Sciatic nerve (tissue), 2 donors: Measurements from ENCODE around the gene ENTREP1. TPM values are rescaled to one million over a fixed set of nuclear protein-coding genes. Genes with fewer than 3 reads are reported as not detected.

ENCODE experiments used
- ATAC-seq: fragments of 200-7000 bp; cut with Tn5 transposase; one replicate; pipeline ENCODE4 v1.9.1; 2020; ENCODE audit warnings: mild to moderate bottlenecking, moderate library complexity
- DNase-seq: peaks from one replicate; pipeline ENCODE4 v3.0.0-alpha.2; 2020; ENCODE audit warnings: low spot score
- intact Hi-C: fragments of 100-400 bp; cut with DNase I; formaldehyde crosslinking; loops from one replicate; pipeline ENCODE4 v1.14.2; 2022
- total RNA-seq: library from RNA; stranded (reverse); fragmentation: NEBNext Ultra II Directional; extraction: Animal tissue kit (Norgen Biotek cat#: 25700); gene quantifications from one replicate; pipeline ENCODE4 v1.2.1, GENCODE V29; 2021
- donor health status: DM: no; HTN: no; CAD: no.
- donor health status: DM: no; HTN: no; CAD: no.

ENTREP1 gene
- total RNA-seq, 1 donor from 2014 or later, result 2.9 TPM

GRCh38 chr9:69317894-69318293 lies 7.1 kb upstream of the ENTREP1 start:
- intact Hi-C loops, result no loop called here
- DNase-seq (no peak), ATAC-seq (no peak)

DNA sequence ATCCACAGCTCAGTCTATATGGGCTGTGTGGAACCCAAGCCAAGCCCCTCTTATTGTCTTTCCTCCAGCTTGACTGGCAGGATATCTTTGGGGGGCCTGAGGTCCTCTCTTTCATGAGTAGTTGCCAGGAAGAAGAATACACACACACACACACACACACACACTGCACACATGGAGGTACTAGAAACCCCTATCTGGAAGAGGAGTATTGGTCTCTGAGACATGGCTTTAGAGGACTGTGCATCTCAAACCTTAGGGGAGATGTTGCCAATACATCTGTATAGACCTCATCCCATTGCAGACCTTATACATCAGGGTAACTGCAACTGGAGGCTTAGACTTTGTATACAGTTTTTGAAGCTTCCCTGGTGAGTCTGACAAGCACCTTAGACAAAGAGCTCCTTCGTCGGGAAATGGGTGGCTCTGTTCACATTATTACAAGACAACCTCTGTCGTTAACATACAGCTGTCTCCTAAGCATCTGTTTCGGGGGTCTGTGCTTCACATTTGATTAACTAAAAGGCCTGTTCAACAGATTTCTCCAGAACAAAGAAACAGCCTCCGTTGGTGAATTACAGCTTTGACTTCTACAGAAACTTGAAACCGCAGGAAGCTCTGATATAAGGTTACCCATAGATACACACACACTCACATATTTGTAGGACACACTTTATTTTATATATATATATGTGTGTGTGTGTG lies 5.5 kb upstream of the ENTREP1 start:
- intact Hi-C loops, result loop anchor here (10.0 kb wide), 1 partner anchor 75 kb away; no protein-coding TSS in a partner anchor
- DNase-seq, result no peak
- ATAC-seq, result no peak

DNA sequence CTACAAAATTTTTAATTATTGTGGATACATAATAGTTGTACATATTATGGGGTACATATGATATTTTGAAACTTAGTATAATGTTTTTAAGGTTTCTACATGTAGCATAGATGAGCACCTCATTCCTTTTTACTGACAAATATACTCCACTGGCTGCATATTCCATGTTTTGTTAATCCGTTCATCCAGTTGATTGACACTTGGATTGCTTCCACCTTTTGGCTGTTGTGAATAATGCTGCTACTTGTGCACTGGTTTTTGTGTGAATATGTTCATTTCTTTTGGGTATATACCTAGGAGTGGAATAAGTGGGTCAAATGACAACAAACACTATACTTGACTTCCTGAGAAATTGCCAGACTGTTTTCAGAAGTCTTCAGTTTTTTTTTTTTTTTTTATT lies 2.8 kb upstream of the ENTREP1 start:
- ATAC-seq (no peak), DNase-seq (no peak)
- intact Hi-C loops, result loop anchor here (10.0 kb wide), 1 partner anchor 77 kb away; no protein-coding TSS in a partner anchor

GRCh38 chr9:69323861-69324260 lies 1.2 kb upstream of the ENTREP1 start:
- DNase-seq (no peak), ATAC-seq (no peak)
- intact Hi-C loops, result loop anchor here (10.0 kb wide), 1 partner anchor 79 kb away; no protein-coding TSS in a partner anchor

- intact Hi-C loops, result loop anchor here (10.0 kb wide), 1 partner anchor 81 kb away; no protein-coding TSS in a partner anchor
- ATAC-seq (no peak), DNase-seq (no peak)
These were observed 596 bp downstream of the ENTREP1 start for GRCh38 chr9:69325409-69326212.

DNA sequence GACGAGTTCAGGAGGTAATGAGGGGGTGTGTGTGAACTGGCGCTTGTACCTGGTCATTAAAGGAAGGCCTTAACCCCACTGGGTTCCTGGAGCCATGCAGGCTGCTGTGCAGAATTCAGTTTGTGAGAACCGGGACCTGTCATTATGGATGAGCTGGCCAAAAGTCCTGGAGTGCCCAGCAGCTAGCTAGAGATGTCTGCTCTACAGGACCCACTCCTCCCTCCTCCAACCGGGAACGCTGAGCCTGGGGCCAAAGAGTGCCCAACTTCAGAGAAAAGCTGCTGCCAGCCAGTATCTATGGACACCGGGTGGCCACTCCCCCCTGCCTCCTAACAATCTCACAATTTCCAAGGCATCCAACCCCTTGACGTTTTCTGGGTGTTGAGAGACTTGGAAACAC lies 1.2 kb downstream of the ENTREP1 start:
- intact Hi-C loops, result loop anchor here (10.0 kb wide), 1 partner anchor 81 kb away; no protein-coding TSS in a partner anchor
- no peak for ATAC-seq
- no peak for DNase-seq

DNA sequence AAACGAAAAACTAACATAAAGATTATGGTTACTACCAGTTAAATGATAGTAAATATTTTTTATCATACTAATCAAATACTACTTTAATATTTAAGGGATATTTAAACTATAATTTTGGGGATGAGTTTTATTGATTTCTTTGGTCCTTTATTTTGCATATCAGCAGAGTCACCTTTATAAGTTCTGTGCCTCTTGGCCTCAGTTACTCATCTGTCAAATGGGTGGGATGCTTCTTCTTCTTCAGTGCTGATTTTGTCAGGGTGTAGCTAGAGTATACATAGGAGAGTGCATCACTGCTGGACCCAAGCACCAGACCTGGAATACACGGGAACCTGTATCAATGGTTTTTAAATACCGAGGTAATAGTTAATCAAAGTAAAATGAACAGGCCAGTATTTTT lies 5.6 kb downstream of the ENTREP1 start:
- DNase-seq, result no peak
- ATAC-seq, result no peak
- intact Hi-C loops, result no loop called here

- no peak for ATAC-seq
- intact Hi-C loops, result no loop called here
- no peak for DNase-seq
These were observed 6.4 kb downstream of the ENTREP1 start for GRCh38 chr9:69331444-69331843.

DNA sequence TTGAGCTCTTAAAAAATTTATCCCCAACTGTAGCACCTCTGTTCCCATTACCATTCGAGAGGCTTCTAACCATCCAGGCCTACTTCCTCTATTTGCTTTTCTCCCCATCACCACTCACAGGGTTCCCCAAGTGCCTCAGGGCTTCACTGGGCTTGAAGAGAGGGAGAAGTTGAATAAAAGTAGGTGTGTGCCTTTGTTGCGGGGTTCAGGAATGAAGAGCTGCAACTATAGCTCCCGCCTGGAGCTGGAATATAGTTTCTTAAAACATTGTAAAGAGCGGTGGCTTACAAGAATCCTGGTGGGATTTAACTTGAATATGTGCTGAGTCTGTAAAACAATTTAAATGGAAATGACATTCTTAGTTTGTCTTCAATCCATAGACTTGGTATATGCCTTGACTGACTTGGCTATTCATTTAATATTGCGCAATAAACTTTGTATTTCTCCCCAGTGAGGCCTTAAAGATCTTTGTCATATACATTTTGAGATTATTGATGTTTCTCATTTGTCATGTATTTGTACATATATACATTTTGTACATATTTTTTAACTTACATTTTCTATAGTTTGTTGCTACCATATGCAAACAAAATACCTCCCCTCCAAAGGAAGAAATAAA lies 7.2 kb downstream of the ENTREP1 start:
- intact Hi-C loops, result no loop called here
- DNase-seq, result no peak
- no peak for ATAC-seq

DNA sequence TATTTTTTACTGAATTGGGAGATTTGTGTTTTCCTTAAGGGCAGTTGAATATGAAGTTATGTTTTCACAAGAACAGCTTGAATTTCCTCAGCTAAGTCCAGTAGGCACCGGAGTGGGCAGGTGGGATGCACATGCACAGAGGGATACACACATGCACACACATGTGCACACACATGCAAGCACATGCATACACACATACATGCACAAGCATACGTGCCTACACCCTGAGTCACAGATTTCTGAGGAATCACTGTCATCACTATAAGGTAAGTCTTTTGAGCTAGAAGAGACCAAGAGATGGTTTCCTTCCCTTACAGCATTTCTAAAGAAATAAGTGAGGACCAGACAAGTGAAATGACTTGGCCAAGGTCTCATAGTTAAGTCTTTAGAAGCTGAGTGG lies 8.7 kb downstream of the ENTREP1 start:
- DNase-seq (no peak), ATAC-seq (no peak)
- intact Hi-C loops, result no loop called here

DNA sequence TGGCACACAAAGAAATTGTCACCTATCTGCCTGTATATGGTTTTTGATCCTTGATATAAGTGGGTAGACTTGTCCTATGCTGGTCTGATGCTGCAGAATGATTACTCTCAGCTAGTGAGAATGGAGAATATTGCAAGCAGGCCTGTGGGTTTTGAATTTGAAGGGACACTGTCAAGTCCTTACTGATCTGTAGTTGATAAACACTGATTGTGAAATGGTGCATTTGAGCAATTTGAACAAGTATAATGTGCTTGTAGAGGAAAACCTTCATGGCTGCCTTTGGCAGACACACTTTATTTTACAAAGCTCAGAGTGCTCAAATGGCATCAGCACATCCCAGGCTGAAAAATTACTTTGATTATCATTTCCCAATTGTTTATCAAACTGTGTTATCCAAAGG lies 9.3 kb downstream of the ENTREP1 start:
- intact Hi-C loops, result no loop called here
- DNase-seq (no peak), ATAC-seq (no peak)

DNA sequence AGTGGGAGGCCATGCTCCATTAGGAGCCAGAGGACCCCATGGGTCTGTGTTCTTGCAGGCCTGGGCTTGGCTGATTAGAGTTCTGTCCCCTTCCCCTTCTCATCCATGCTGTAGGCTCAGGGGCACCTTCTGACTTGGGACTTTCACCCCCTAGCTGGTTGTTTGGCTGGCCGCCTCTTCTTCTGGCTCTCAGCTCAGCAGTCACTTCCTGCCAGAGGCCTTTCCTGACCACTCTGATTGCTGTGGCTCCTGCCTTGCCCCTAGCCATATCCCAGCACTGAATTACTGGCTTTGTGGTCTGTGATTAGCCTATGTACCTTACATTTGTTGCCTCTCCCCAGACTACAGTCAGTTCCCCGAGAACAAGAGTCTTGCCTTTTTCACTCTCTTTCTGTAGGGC lies 14.6 kb downstream of the ENTREP1 start:
- intact Hi-C loops, result no loop called here
- DNase-seq, result no peak
- no peak for ATAC-seq

DNA sequence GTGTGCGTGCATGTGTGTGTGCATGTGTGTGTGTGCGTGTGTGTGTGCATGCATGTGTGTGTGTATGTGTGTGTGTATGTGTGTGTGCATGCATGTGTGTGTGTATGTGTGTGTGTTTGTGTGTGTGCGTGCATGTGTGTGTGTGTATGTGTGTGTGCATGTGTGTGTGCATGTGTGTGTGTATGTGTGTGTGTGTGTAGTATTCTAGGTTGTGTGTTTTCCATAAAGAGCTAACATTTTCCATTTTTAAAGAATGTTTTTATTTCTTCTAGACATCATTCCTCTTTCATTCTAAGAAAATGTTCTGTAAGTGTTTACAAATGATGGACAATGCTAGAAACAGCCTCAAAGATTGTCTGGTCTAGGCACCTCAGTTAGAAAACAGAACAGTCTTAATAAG lies 15.6 kb downstream of the ENTREP1 start:
- intact Hi-C loops, result no loop called here
- DNase-seq (no peak), ATAC-seq (no peak)

GRCh38 chr9:69342769-69343168 lies 17.8 kb downstream of the ENTREP1 start:
- DNase-seq, result no peak
- intact Hi-C loops, result no loop called here
- ATAC-seq, result no peak

GRCh38 chr9:69344459-69344858 lies 19.4 kb downstream of the ENTREP1 start:
- intact Hi-C loops, result no loop called here
- no peak for ATAC-seq
- DNase-seq, result no peak

- intact Hi-C loops, result no loop called here
- ATAC-seq, result no peak
- DNase-seq, result no peak
These were observed 21.8 kb downstream of the ENTREP1 start for GRCh38 chr9:69346596-69347390.

DNA sequence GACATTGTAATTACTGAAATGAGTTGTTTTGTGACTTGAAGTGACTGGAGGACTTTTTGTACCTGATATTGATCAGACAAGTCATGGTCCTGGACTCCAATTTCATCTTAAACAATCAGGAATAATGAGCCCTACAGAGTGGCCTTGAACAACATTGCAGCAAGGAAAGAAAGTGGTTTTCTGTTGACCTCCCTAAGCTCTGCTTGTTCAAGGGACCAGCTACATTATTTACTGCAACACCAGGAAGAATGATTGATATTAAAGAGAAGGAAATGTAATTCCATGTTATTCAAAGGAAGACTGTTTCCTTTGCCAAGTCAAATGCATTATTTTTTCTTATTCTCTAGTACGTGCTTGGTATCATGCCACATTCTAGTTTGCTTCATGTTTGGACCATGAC lies 22.6 kb downstream of the ENTREP1 start:
- DNase-seq (no peak), ATAC-seq (no peak)
- intact Hi-C loops, result no loop called here

- DNase-seq (no peak), ATAC-seq (no peak)
- intact Hi-C loops, result no loop called here
These were observed 26.2 kb downstream of the ENTREP1 start for GRCh38 chr9:69351227-69351626.

GRCh38 chr9:69355232-69355631 lies 30.2 kb downstream of the ENTREP1 start:
- ATAC-seq (no peak), DNase-seq (no peak)
- intact Hi-C loops, result no loop called here
